Thymus (tissue), 11 donors: ENCODE measurements around the gene TRIM9. TPM values are rescaled to one million over a fixed set of nuclear protein-coding genes. Genes with fewer than 3 reads are reported as not detected.

ENCODE experiments used
- DNase-seq, 9 donors: peaks; one replicate each; pipeline ENCODE4 v3.0.0-alpha.2; 2013; ENCODE audit warnings: low spot score in 9 of 9, low read depth in 6 of 9, missing footprints in 1 of 9
- H3K27ac ChIP-seq, 2 donors: one replicate each; pipeline ENCODE4 v1.5.1; 2013; ENCODE audit warnings: control low read depth in 1 of 2, low read depth in 1 of 2, low read length in 1 of 2, mild to moderate bottlenecking in 1 of 2, moderate library complexity in 1 of 2
- H3K27me3 ChIP-seq, 2 donors: one replicate each; pipeline ENCODE4 v1.5.1; 2013; ENCODE audit warnings: low read length in 1 of 2; ENCODE audit not compliant: control insufficient read depth in 2 of 2, insufficient read depth in 1 of 2
- H3K36me3 ChIP-seq, 2 donors: one replicate each; pipeline ENCODE4 v1.5.1; 2013; ENCODE audit warnings: low read length in 1 of 2, mild to moderate bottlenecking in 1 of 2, moderate library complexity in 1 of 2; ENCODE audit not compliant: control insufficient read depth in 2 of 2, insufficient read depth in 2 of 2
- H3K4me1 ChIP-seq, 2 donors: one replicate each; pipeline ENCODE4 v1.5.1; 2013; ENCODE audit warnings: low read length in 2 of 2; ENCODE audit not compliant: control insufficient read depth in 2 of 2, insufficient read depth in 2 of 2
- H3K4me3 ChIP-seq, 2 donors: one replicate each; pipeline ENCODE4 v1.5.1; 2013; ENCODE audit warnings: low read length in 2 of 2, control low read depth in 1 of 2, mild to moderate bottlenecking in 1 of 2
- H3K9me3 ChIP-seq, 2 donors: one replicate each; pipeline ENCODE4 v1.5.1; 2013; ENCODE audit warnings: low read length in 1 of 2, mild to moderate bottlenecking in 1 of 2; ENCODE audit not compliant: control insufficient read depth in 2 of 2, insufficient read depth in 1 of 2
- WGBS: extraction: QIAGEN DNeasy Blood & Tissue Kit; methylation state at CpG from one replicate; pipeline ENCODE4 v1.1.7; 2013; 5-methylcytosine and 5-hydroxymethylcytosine counted together
- polyA plus RNA-seq: library from polyadenylated mRNA; stranded (reverse); fragments of 200-250 nt; gene quantifications from one replicate; pipeline ENCODE4 v1.2.3, GENCODE V29; 2013
- total RNA-seq: library from RNA; stranded (reverse); fragments of 120-200 nt; gene quantifications from one replicate; pipeline ENCODE4 v1.2.4, GENCODE V29; 2013
- donor health status: healthy.

The TRIM9 gene
- total and polyA plus RNA-seq, 2 donors, result 0.71 to 1.8 TPM

DNA sequence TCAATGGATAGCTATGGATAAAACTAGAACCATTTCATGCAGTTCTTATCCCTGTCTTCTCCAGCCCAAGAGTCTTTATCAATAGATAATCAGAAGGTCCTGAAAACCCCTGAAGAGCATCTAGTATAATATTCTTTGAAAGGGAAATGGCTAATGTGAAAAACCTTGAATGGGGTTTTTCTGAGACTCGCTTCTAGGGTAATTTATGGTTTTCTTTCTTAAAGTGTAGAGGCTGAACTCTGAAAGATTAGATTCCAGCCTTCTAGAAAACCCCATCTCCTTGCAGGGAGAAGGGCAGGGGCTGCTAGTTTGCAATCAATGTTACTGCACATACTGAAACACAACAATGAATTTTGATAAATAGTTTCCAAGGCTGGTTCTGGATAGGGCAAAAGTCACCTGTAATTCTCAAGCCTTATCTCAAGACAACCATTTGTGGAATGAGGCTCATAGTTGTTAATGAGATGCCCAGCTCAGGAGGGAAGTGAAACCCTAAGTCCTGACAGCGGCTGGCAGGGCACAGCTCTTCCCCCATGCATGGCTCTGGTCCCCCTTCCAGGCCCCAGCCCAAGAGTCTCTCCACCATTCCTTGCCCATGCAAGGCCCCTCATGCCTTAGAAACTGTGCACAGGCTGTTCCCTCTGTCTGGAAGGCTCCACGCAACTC, 116.9 kb downstream of the TRIM9 start:
- Histone ChIP-seq H3K4me3 (no peak overlapping the region), H3K9me3 (peaks cover 0 to under 1% of the 10 kb centered on the region in 2 donors), H3K4me1 (no peaks in the 10 kb centered on the region), H3K27me3 (no peaks in the 10 kb centered on the region), H3K27ac (no peak overlapping the region), H3K36me3 (no peaks in the 10 kb centered on the region)
- WGBS, result 95% methylated on average over 3 of the region's 3 CpGs
- DNase-seq, result no peak

DNA sequence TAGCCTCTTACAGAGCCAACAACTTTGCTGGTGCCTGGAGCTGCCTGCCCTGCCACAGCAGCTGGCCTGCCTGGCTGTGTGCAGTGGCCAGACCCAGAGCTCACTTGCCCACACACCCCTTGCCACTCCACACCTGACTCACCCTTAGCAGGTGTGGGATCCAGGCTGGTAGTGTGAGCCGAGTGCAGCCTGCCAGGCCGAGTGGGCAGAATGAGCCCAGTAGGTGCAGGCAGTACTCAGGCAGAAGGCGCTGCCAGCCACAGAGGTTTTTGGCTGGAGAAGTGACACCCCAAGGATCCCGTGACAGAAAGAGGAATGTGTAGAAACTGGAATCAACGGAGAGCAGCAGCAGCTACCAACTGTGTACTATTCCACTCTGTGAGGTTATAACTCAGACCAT, 120.8 kb downstream of the TRIM9 start:
- Histone ChIP-seq H3K27me3 (no peaks in the 10 kb centered on the region), H3K9me3 (peaks cover 0 to 3% of the 10 kb centered on the region in 2 donors), H3K4me1 (no peaks in the 10 kb centered on the region), H3K27ac (no peak overlapping the region), H3K36me3 (no peaks in the 10 kb centered on the region), H3K4me3 (no peak overlapping the region)
- DNase-seq, result no peak
- 97% methylated on average over 5 of the region's 5 CpGs for WGBS

DNA sequence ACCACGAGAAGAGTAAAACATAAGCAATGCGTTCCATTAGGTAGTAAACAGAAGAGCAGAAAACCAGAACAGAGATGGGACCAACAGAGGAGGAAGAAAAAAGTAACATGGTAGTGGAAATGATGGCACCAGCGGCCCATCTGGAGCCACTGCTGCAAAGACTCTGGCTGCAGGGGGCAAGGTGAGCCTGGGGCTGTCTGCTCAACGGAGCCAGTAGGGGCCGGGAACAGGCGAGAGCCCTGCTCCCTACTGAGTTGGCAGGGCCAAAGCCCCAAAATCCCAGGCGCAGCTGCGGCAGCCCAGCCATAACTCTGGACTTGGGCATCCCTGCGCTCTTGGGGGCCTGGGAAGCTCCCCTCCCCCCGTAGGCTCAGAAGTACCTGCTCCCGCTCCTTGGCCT, 122.2 kb downstream of the TRIM9 start:
- H3K4me3 ChIP-seq, result no peak overlapping the region
- 97% methylated on average over 11 of the region's 11 CpGs for WGBS
- no peaks in the 10 kb centered on the region for H3K4me1 ChIP-seq
- H3K36me3 ChIP-seq, result no peaks in the 10 kb centered on the region
- no peaks in the 10 kb centered on the region for H3K27me3 ChIP-seq
- H3K9me3 ChIP-seq, result peaks cover 0 to 3% of the 10 kb centered on the region in 2 donors
- DNase-seq, result no peak
- H3K27ac ChIP-seq, result no peak overlapping the region

DNA sequence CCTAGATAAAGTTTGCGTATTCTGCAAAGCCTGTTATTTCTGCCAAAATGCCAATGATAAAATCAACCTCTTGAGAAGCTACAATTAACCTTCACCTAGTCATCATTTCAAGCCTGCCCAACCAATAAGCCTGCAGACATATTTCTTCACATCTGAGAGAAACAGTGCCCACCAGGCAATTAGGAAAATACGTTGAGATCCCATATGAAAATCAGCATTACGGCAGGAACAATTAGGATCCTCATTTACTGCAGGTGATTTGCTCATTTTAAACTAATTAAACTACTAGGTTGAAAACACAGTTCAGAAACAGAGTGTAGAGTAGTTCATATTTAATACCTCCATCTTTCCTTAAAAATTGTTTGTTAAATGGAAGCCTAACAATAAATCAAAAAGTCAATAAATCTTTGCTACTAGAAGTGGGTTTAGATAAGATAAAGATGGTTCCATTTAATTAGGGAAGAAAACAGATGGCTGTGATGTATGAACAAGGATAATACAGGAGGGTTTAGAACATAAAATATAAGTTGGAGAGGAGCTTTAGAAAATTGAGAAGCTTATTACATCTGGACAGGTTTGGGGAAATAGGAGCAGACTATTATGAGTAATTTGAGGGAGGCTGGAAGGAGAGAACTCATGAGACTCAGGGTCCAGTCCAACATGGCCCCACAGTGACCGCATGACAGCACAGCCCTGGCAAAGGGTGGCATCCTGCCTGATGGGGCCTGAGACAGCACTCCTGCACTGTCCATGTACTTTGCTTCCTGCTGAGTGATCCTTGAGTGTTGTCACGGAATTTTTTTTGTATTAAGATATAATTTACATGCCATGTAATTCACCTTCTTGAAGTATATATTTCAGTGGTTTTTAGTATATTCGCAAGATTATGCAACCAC, 123.8 kb downstream of the TRIM9 start:
- Histone ChIP-seq H3K27me3 (no peaks in the 10 kb centered on the region), H3K36me3 (no peaks in the 10 kb centered on the region), H3K9me3 (peaks cover 0 to 3% of the 10 kb centered on the region in 2 donors), H3K27ac (no peak overlapping the region), H3K4me3 (no peak overlapping the region), H3K4me1 (no peaks in the 10 kb centered on the region)
- DNase-seq, result no peak
- 95% methylated on average over 6 of the region's 6 CpGs for WGBS

DNA sequence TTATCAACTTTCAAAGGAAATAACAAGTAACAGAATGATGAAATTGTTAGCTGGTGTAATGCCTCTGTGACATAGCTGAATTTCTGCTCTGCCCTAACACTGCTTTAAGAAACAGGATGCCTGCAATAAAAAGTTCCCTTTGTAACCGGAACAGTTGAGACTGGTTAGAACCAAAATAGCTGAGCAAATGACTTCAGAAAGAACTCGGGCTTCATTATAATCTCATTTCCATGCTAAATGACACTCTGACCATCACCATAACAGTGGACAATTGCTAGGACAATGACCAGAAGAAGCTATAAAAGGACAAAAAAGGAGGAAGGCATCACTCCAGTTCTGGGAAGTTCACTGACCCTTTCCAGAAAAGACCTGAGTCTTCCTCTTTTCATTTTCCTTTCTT, 127.1 kb downstream of the TRIM9 start:
- Histone ChIP-seq H3K4me1 (no peaks in the 10 kb centered on the region), H3K4me3 (no peak overlapping the region), H3K27me3 (no peaks in the 10 kb centered on the region), H3K27ac (no peak overlapping the region), H3K9me3 (peaks cover 0 to under 1% of the 10 kb centered on the region in 2 donors), H3K36me3 (no peaks in the 10 kb centered on the region)
- 30% methylated on average over 2 of the region's 2 CpGs for WGBS
- no peak for DNase-seq

DNA sequence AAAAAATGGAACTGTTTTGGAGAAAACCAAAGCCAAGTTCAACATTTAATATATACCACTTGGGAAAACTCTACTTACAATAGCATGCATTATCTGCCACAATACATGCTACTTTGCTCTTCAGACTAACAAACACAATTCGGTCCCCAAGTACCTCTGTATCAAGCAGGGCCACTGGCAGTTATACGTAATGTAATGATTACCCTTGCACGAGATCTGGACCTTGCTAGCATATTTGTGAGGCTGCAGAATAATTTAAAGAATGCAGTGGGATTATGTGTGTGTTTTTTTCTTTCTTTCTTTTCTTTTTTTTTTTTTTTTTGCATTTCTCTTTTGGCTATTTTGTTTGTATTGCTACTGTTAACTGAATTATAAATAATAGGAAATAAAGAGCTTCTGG, 127.8 kb downstream of the TRIM9 start:
- no peak for DNase-seq
- H3K27ac ChIP-seq, result no peak overlapping the region
- no peak overlapping the region for H3K4me3 ChIP-seq
- H3K4me1 ChIP-seq, result no peaks in the 10 kb centered on the region
- no peaks in the 10 kb centered on the region for H3K27me3 ChIP-seq
- H3K36me3 ChIP-seq, result no peaks in the 10 kb centered on the region
- 97% methylated on average over 3 of the region's 3 CpGs for WGBS
- H3K9me3 ChIP-seq, result no peaks in the 10 kb centered on the region

DNA sequence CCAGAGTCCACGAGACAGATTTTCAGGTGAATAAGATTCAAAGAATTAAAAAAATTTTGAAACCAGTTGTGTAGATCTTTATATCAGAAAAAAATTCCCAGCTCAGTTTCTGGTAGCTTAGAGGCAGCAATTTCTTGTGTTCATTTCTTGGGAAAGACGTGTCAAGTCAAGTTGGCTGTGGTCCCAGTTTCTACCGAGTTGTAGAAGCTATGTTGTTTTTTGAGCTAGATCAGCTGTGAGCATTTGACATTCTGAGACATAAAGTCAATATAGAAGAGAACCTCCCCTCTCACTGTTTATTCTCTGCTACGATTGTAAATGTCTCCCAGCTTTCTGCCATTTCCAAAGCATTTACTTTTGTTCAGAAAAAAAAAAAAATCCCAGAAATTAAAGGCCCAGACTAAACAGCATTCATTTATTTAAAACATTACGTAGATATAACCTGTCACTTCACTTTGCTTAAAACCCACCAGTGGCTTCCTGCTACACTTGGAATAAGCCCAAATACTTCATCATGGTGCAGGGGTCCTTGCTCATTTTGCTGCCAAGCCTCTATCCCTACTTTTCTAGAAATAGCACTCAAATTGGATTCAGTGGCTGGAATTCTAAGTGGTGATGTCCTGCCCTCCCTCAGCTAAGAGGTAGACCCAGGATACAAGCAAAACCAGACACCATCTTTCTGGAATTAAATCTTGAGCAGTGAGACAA, 130.1 kb downstream of the TRIM9 start:
- H3K27ac ChIP-seq, result no peak overlapping the region
- no peak for DNase-seq
- no peaks in the 10 kb centered on the region for H3K36me3 ChIP-seq
- no peaks in the 10 kb centered on the region for H3K9me3 ChIP-seq
- H3K27me3 ChIP-seq, result no peaks in the 10 kb centered on the region
- H3K4me1 ChIP-seq, result no peaks in the 10 kb centered on the region
- H3K4me3 ChIP-seq, result no peak overlapping the region
- WGBS, result 54% methylated on average over 5 of the region's 5 CpGs

DNA sequence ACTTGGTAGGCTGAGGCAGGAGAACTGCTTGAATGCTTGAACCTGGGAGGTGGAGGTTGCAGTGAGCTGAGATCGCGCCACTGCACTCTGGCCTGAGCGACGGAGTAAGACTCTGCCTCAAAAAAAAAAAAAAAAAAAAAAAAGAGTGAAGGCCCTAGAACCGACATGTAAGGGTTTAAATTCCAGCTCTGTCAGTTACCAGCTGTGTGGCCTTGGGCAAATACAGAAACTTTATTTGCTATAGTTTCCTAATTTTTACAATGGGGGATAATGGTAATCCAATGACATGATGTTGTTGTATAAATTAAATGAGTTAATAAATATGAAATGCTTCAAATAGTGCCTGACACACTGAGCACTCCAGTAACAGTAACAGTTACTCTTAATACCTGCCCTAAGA, 131.0 kb downstream of the TRIM9 start:
- Histone ChIP-seq H3K4me1 (no peaks in the 10 kb centered on the region), H3K9me3 (no peaks in the 10 kb centered on the region), H3K27me3 (no peaks in the 10 kb centered on the region), H3K27ac (no peak overlapping the region), H3K4me3 (no peak overlapping the region), H3K36me3 (no peaks in the 10 kb centered on the region)
- WGBS, result 98% methylated on average over 5 of the region's 5 CpGs
- no peak for DNase-seq
